ENCODE data around the gene LAMTOR3. TPM values are rescaled to one million over a fixed set of nuclear protein-coding genes. Genes with fewer than 3 reads are reported as not detected.
A peak's percentile ranks its signal among the peaks of the same experiment; 100 is the strongest.

The LAMTOR3 gene
- total and polyA plus RNA-seq, 10 of the 15 experiments (the other 5 are each of a cell fraction or from before 2014, with no cell fraction given), result 30.1 to 120 (median 65.5) TPM

DNA sequence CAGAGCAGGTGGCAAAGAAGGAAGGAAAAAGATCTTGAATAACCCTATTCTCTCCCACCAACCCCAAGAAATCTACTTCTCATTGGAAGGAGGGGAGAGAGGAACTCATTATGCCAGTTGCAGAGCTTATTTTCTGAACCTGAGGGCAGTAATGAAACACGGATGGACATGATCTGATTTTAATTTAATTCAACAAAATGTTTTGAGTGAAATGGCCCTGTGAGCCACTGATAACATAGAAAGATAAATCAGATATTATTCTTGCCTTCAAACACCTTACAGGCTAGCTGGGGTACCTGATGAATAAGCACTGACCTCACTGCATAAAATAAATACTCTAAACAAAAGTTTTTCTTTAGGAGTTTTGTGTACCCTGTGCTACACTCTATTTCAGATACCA, 47.3 kb downstream of the LAMTOR3 start:
- peak overlapping the region; percentile 1; the same call in 1 of the 2 replicates for H3K9ac ChIP-seq (ENCODE audit: control insufficient read depth, insufficient read depth, low read length)
- ChIA-PET POLR2A (interaction anchor here (0.5 to 3.3 kb wide), 11 partner anchors 13 to 902 kb away, joined by 3 to 29 read pairs (median 5); partner anchors contain the start of genes DAPP1 and LAMTOR3), CTCF (interaction anchor here (1.0 to 4.9 kb wide), 10 partner anchors 16 to 102 kb away, joined by 3 to 43 read pairs (median 8); partner anchors contain the start of gene DAPP1), SMC1A (ENCODE audit: uncharacterized antibody, unreplicated experiment) (interaction anchor here (1.2 to 5.6 kb wide), 16 partner anchors 10 to 100 kb away, joined by 3 to 68 read pairs (median 10); partner anchors contain the start of genes DAPP1 and DNAJB14), RAD21 (ENCODE audit: unreplicated experiment) (interaction anchor here (1.3 to 4.0 kb wide), 9 partner anchors 14 to 102 kb away, joined by 4 to 45 read pairs (median 9); partner anchors contain the start of genes DAPP1, DNAJB14 and LAMTOR3)
- ATAC-seq, result no peak
- no peaks in the 10 kb centered on the region for H4K20me1 ChIP-seq (ENCODE audit: control insufficient read depth, insufficient read depth)
- H3K79me2 ChIP-seq (ENCODE audit: control insufficient read depth, insufficient read depth, low read length), result peaks cover 6% of the 10 kb centered on the region
- no peaks in the 10 kb centered on the region for H3K9me3 ChIP-seq (replicated peaks; ENCODE audit: control insufficient read depth, insufficient read depth, low read length)
- H3K4me2 ChIP-seq (ENCODE audit: control insufficient read depth, insufficient read depth), result peak overlapping the region; percentile 81
- peaks cover 1 to 20% of the 10 kb centered on the region in 2 experiments; a peak in 2 of 4 replicates for H3K36me3 ChIP-seq (ENCODE audit: control insufficient read depth in 2 of 2, insufficient read depth in 2 of 2, low read length in 1 of 2)
- peak overlapping the region; percentile 94 for H3K27ac ChIP-seq (ENCODE audit: control insufficient read depth, insufficient read depth)
- H3K4me3 ChIP-seq, result peak overlapping the region; percentile 37; the same call in 1 of the 2 replicates
- no peaks in the 10 kb centered on the region for H3K27me3 ChIP-seq (replicated peaks in 1 of 2; ENCODE audit: control insufficient read depth in 2 of 2, insufficient read depth in 2 of 2, low read length in 1 of 2)
- TF ChIP-seq, protein P1, sequence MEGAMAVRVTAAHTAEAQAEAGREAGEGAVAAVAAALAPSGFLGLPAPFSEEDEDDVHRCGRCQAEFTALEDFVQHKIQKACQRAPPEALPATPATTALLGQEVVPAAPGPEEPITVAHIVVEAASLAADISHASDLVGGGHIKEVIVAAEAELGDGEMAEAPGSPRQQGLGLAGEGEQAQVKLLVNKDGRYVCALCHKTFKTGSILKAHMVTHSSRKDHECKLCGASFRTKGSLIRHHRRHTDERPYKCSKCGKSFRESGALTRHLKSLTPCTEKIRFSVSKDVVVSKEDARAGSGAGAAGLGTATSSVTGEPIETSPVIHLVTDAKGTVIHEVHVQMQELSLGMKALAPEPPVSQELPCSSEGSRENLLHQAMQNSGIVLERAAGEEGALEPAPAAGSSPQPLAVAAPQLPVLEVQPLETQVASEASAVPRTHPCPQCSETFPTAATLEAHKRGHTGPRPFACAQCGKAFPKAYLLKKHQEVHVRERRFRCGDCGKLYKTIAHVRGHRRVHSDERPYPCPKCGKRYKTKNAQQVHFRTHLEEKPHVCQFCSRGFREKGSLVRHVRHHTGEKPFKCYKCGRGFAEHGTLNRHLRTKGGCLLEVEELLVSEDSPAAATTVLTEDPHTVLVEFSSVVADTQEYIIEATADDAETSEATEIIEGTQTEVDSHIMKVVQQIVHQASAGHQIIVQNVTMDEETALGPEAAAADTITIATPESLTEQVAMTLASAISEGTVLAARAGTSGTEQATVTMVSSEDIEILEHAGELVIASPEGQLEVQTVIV (IDR thresholded peaks at IDR 0.05; ENCODE audit: borderline replicate concordance, partially characterized antibody), result no peak
- 0 out of 2 replicates have a peak, but pooled peaks have one; percentile 14 for TF ChIP-seq SMARCA5 (IDR thresholded peaks at IDR 0.05)
- FAIRE-seq, result no peak
- no peak overlapping the region for H2AFZ ChIP-seq (ENCODE audit: control insufficient read depth, low read depth, low read length)
- in situ Hi-C loops (cut with MboI), result loop anchor here (25.0 kb wide), 1 partner anchor 1165 kb away; no protein-coding TSS in a partner anchor
- intact Hi-C loops (cut with micrococcal nuclease; ENCODE audit: unreplicated experiment), result no loop called here
- peaks cover 58% of the 10 kb centered on the region for H3K4me1 ChIP-seq (ENCODE audit: control insufficient read depth, insufficient read depth, low read length)
- BruUV-seq (replicated peaks), result TSS peak; percentile 79
- WGBS (ENCODE audit: insufficient coverage, insufficient replicate concordance, low lambda C conversion rate, missing lambda C conversion rate), result 25% methylated on average over 1 of the region's 1 CpG
- no peak for DNase-seq (ENCODE audit: low read depth, low spot score)

Data from GM12878 (cell line).